Smooth muscle cell (in vitro differentiated cells): ENCODE data around the gene RTN4. TPM values are rescaled to one million over a fixed set of nuclear protein-coding genes. Genes with fewer than 3 reads are reported as not detected.

ENCODE experiments used
- DNase-seq: peaks from one replicate; lab custom pipeline; 2025; ENCODE audit not compliant: unreplicated experiment; lab: John Stamatoyannopoulos, UW
- H2AFZ ChIP-seq: fragments of 200-600 bp; sonication (generic); 2 replicates; pipeline ENCODE4 v1.6.0; 2016; ENCODE audit warnings: antibody characterized with exemption, low read depth, mild to moderate bottlenecking
- H3F3A ChIP-seq: fragments of 200-600 bp; sonication (generic); 2 replicates; pipeline ENCODE4 v1.6.0; 2017; ENCODE audit warnings: antibody characterized with exemption, low read depth
- H3K27ac ChIP-seq: fragments of 200-600 bp; sonication (generic); 2 replicates; pipeline ENCODE4 v1.5.1; 2016; ENCODE audit warnings: low read depth, mild to moderate bottlenecking
- H3K27me3 ChIP-seq: fragments of 200-600 bp; sonication (generic); 2 replicates; pipeline ENCODE4 v1.6.1; 2016; ENCODE audit warnings: low read depth, mild to moderate bottlenecking
- H3K36me3 ChIP-seq: fragments of 200-600 bp; sonication (generic); 2 replicates; pipeline ENCODE4 v1.5.1; 2016; ENCODE audit warnings: low read depth
- H3K4me1 ChIP-seq: fragments of 200-600 bp; sonication (generic); 2 replicates; pipeline ENCODE4 v1.5.1; 2016; ENCODE audit warnings: low read depth
- H3K4me2 ChIP-seq: fragments of 200-600 bp; sonication (generic); 2 replicates; pipeline ENCODE4 v1.6.0; 2016; ENCODE audit warnings: mild to moderate bottlenecking
- H3K4me3 ChIP-seq: fragments of 200-600 bp; sonication (generic); 2 replicates; pipeline ENCODE4 v1.5.1; 2016; ENCODE audit warnings: mild to moderate bottlenecking
- H3K79me2 ChIP-seq: fragments of 200-600 bp; sonication (generic); 2 replicates; pipeline ENCODE4 v1.6.0; 2016; ENCODE audit warnings: low read depth, mild to moderate bottlenecking
- H3K9ac ChIP-seq: fragments of 200-600 bp; sonication (generic); 2 replicates; pipeline ENCODE4 v1.6.0; 2016; ENCODE audit warnings: low read depth
- H3K9me3 ChIP-seq: fragments of 200-600 bp; sonication (generic); replicated peaks from 2 replicates; pipeline ENCODE4 v1.5.1; 2016; ENCODE audit warnings: low read depth
- H4K20me1 ChIP-seq: fragments of 200-600 bp; sonication (generic); 2 replicates; pipeline ENCODE4 v1.6.0; 2016; ENCODE audit warnings: low read depth
- CTCF ChIP-seq: fragments of 200-600 bp; sonication (generic); IDR thresholded peaks from 2 replicates; pipeline ENCODE4 v1.5.1; 2017; ENCODE audit warnings: borderline replicate concordance, mild to moderate bottlenecking, antibody characterized with exemption; ENCODE audit not compliant: insufficient read depth, poor library complexity, severe bottlenecking
- WGBS: methylation state at CpG from one replicate; pipeline ENCODE4 v1.1.7; 2016; ENCODE audit warnings: low lambda C conversion rate; 5-methylcytosine and 5-hydroxymethylcytosine counted together
- polyA plus RNA-seq: library from polyadenylated mRNA; unstranded; fragments of >200 nt; fragmentation: Nextera tagmentation; extraction: Ambion mirVana; gene quantifications from 2 replicates; pipeline ENCODE4 v1.2.1, GENCODE V29; 2016
- total RNA-seq: library from RNA; depleted of rRNA; stranded (reverse); fragments of >200 nt; gene quantifications from 2 replicates; pipeline ENCODE4 v1.2.3, GENCODE V29; 2014

RTN4 gene
- total and polyA plus RNA-seq, 2 experiments from 2014 or later, result 295 to 335 TPM

- Histone ChIP-seq H3K4me1 (no peaks in the 10 kb centered on the region), H3K27ac (peak overlapping the region; percentile 63), H3K9ac (no peak overlapping the region), H3K27me3 (no peaks in the 10 kb centered on the region), H3K79me2 (peaks cover 98% of the 10 kb centered on the region), H3K9me3 (no peaks in the 10 kb centered on the region), H3K4me2 (no peak overlapping the region), H2AFZ (no peak overlapping the region), H3F3A (peaks cover 17% of the 10 kb centered on the region), H3K4me3 (no peak overlapping the region), H3K36me3 (peaks cover 14% of the 10 kb centered on the region), H4K20me1 (peaks cover 99% of the 10 kb centered on the region)
- no peak for TF ChIP-seq CTCF
- DNase-seq, result no peak
Observed at GRCh38 chr2:54984476-54984875, 65.8 kb downstream of the RTN4 start.

- H3K27ac ChIP-seq, result peak overlapping the region; percentile 63
- H2AFZ ChIP-seq, result no peak overlapping the region
- no peaks in the 10 kb centered on the region for H3K9me3 ChIP-seq
- no peak for TF ChIP-seq CTCF
- no peak overlapping the region for H3K4me3 ChIP-seq
- H3K4me1 ChIP-seq, result no peaks in the 10 kb centered on the region
- H3K27me3 ChIP-seq, result no peaks in the 10 kb centered on the region
- H4K20me1 ChIP-seq, result peaks cover 99% of the 10 kb centered on the region
- WGBS, result 77% methylated on average over 3 of the region's 3 CpGs
- no peak for DNase-seq
- H3K9ac ChIP-seq, result no peak overlapping the region
- H3K4me2 ChIP-seq, result peak overlapping the region; percentile 4
- peaks cover 98% of the 10 kb centered on the region for H3K79me2 ChIP-seq
- H3F3A ChIP-seq, result peaks cover 17% of the 10 kb centered on the region
- peaks cover 14% of the 10 kb centered on the region for H3K36me3 ChIP-seq
Observed at GRCh38 chr2:54983345-54984220, 66.7 kb downstream of the RTN4 start.

- Histone ChIP-seq H4K20me1 (peaks cover 99% of the 10 kb centered on the region), H3K36me3 (peaks cover 7% of the 10 kb centered on the region), H3K4me1 (no peaks in the 10 kb centered on the region), H3K9ac (no peak overlapping the region), H2AFZ (no peak overlapping the region), H3K9me3 (no peaks in the 10 kb centered on the region), H3K27me3 (no peaks in the 10 kb centered on the region), H3K4me3 (no peak overlapping the region), H3F3A (peaks cover 16% of the 10 kb centered on the region), H3K4me2 (no peak overlapping the region), H3K27ac (peak overlapping the region; percentile 38), H3K79me2 (peaks cover 98% of the 10 kb centered on the region)
- TF ChIP-seq CTCF, result no peak
- 87% methylated on average over 2 of the region's 2 CpGs for WGBS
- no peak for DNase-seq
Observed at GRCh38 chr2:54981385-54981784, 68.9 kb downstream of the RTN4 start.
